ENCODE measurements around the gene TCF4.

DNA sequence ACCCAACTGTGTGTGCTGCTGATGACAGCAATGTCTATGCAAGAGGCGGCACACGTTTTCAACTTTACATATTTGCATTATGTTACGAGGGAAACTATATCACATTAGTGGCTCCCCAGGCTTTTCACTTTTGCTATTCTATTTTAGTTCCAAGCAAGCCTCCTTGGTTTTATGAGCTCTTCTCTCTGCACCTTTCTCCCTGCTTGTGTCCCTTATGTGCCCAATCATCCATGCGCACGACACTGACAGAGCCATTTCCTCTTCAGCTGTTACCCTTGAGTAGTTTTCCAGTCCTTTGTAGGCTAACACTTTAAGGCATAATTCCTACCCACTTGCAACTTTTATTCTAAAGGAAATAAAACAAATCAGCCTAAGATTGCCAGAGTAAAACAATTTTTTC, 154.3 kb downstream of the TCF4 start:
- TF ChIP-seq, protein P1, sequence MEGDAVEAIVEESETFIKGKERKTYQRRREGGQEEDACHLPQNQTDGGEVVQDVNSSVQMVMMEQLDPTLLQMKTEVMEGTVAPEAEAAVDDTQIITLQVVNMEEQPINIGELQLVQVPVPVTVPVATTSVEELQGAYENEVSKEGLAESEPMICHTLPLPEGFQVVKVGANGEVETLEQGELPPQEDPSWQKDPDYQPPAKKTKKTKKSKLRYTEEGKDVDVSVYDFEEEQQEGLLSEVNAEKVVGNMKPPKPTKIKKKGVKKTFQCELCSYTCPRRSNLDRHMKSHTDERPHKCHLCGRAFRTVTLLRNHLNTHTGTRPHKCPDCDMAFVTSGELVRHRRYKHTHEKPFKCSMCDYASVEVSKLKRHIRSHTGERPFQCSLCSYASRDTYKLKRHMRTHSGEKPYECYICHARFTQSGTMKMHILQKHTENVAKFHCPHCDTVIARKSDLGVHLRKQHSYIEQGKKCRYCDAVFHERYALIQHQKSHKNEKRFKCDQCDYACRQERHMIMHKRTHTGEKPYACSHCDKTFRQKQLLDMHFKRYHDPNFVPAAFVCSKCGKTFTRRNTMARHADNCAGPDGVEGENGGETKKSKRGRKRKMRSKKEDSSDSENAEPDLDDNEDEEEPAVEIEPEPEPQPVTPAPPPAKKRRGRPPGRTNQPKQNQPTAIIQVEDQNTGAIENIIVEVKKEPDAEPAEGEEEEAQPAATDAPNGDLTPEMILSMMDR (IDR thresholded peaks at IDR 0.05): no peak
- TF ChIP-seq EZH2 (IDR thresholded peaks at IDR 0.05; ENCODE audit: borderline replicate concordance, insufficient read depth, low read depth, low read length, poor library complexity, severe bottlenecking): no peak

All from B cell (primary cell).